ENCODE measurements around the gene MACROD2.

GRCh38 chr20:14633507-14633906 is 638.2 kb downstream of the MACROD2 start:
- no peak for TF ChIP-seq CTCF (IDR thresholded peaks at IDR 0.05)
- no peak for TF ChIP-seq POLR2A (IDR thresholded peaks at IDR 0.05)
